Vagina (tissue), 2 donors: ENCODE results near the gene UBR2. TPM values are rescaled to one million over a fixed set of nuclear protein-coding genes. Genes with fewer than 3 reads are reported as not detected.

Experiments used
- DNase-seq, 2 donors: peaks; one replicate each; pipeline ENCODE4 v3.0.0-alpha.2; 2017; ENCODE audit errors: extremely low spot score in 2 of 2
- H3K27ac ChIP-seq: fragments of 200-600 bp; sonication (generic); one replicate; pipeline ENCODE4 v1.5.1; 2019
- H3K27me3 ChIP-seq: fragments of 200-600 bp; sonication (generic); one replicate; pipeline ENCODE4 v1.5.1; 2019
- H3K36me3 ChIP-seq, 2 donors: fragments of 200-600 bp; sonication (generic); one replicate each; pipeline ENCODE4 v1.5.1; 2017 to 2019
- H3K4me1 ChIP-seq: fragments of 200-600 bp; sonication (generic); one replicate; pipeline ENCODE4 v1.5.1; 2019
- H3K4me3 ChIP-seq, 2 donors: fragments of 200-600 bp; sonication (generic); 1 replicate in 1 of 2; 2 replicates in 1 of 2; pipeline ENCODE4 v1.5.1; 2016 to 2019
- H3K9me3 ChIP-seq: fragments of 200-600 bp; sonication (generic); one replicate; pipeline ENCODE4 v1.5.1; 2019
- CTCF ChIP-seq, 3 experiments: fragments of 450-650 bp in 2 of 3; fragments of 200-600 bp in 1 of 3; sonication (generic) in 1 of 3; IDR thresholded peaks; one replicate each; pipeline ENCODE4 v1.5.1; 2017 to 2019; ENCODE audit warnings: antibody characterized with exemption in 3 of 3, mild to moderate bottlenecking in 2 of 3, moderate library complexity in 2 of 3
- POLR2A ChIP-seq, 2 donors: fragments of 450-650 bp; IDR thresholded peaks; one replicate each; pipeline ENCODE4 v1.6.1; 2017; ENCODE audit warnings: antibody characterized with exemption in 2 of 2, mild to moderate bottlenecking in 2 of 2, moderate library complexity in 2 of 2
- POLR2AphosphoS5 ChIP-seq, 2 donors: sonication (generic); formaldehyde crosslinking; IDR thresholded peaks; one replicate each; pipeline ENCODE4 v1.9.0; 2017; ENCODE audit warnings: antibody characterized with exemption in 2 of 2, mild to moderate bottlenecking in 2 of 2, low read depth in 1 of 2; ENCODE audit not compliant: insufficient read depth in 1 of 2
- intact Hi-C: fragments of 100-400 bp; cut with DNase I; formaldehyde crosslinking; loops from one replicate; pipeline ENCODE4 v1.15.1; 2023
- total RNA-seq: library from RNA; depleted of rRNA; stranded (reverse); fragments of >200 nt; gene quantifications from one replicate; pipeline ENCODE4 v1.2.3, GENCODE V29; 2016

UBR2 gene
- total RNA-seq, 1 donor from 2014 or later = 23.6 TPM

- intact Hi-C loops = no loop called here
- H3K4me1 ChIP-seq = no peaks in the 10 kb centered on the region
- no peaks in the 10 kb centered on the region for H3K9me3 ChIP-seq
- H3K27ac ChIP-seq = no peak overlapping the region
- no peak for TF ChIP-seq CTCF (IDR thresholded peaks at IDR 0.05)
- TF ChIP-seq POLR2A (IDR thresholded peaks at IDR 0.05) = no peak
- no peak for TF ChIP-seq POLR2AphosphoS5 (IDR thresholded peaks at IDR 0.05; ENCODE audit: insufficient read depth in 1 of 2, low read depth in 1 of 2)
- H3K36me3 ChIP-seq = no peaks in the 10 kb centered on the region
- no peak overlapping the region for H3K4me3 ChIP-seq
- H3K27me3 ChIP-seq = no peaks in the 10 kb centered on the region
- DNase-seq = no peak
Observed at GRCh38 chr6:42522036-42522435, 41.8 kb upstream of the UBR2 start.

GRCh38 chr6:42522942-42523814 is 40.7 kb upstream of the UBR2 start:
- no peaks in the 10 kb centered on the region for H3K9me3 ChIP-seq
- H3K27ac ChIP-seq = no peak overlapping the region
- H3K36me3 ChIP-seq = no peaks in the 10 kb centered on the region
- H3K4me3 ChIP-seq = no peak overlapping the region
- intact Hi-C loops = no loop called here
- no peaks in the 10 kb centered on the region for H3K27me3 ChIP-seq
- DNase-seq = no peak
- TF ChIP-seq POLR2AphosphoS5 (IDR thresholded peaks at IDR 0.05; ENCODE audit: insufficient read depth in 1 of 2, low read depth in 1 of 2) (no peak), CTCF (IDR thresholded peaks at IDR 0.05) (no peak), POLR2A (IDR thresholded peaks at IDR 0.05) (no peak)
- H3K4me1 ChIP-seq = no peaks in the 10 kb centered on the region

GRCh38 chr6:42525206-42525605 is 38.6 kb upstream of the UBR2 start:
- Histone ChIP-seq H3K27me3 (no peaks in the 10 kb centered on the region), H3K36me3 (no peaks in the 10 kb centered on the region), H3K4me3 (no peak overlapping the region), H3K9me3 (no peaks in the 10 kb centered on the region), H3K4me1 (no peaks in the 10 kb centered on the region), H3K27ac (no peak overlapping the region)
- TF ChIP-seq POLR2AphosphoS5 (IDR thresholded peaks at IDR 0.05; ENCODE audit: insufficient read depth in 1 of 2, low read depth in 1 of 2) = no peak
- TF ChIP-seq CTCF (IDR thresholded peaks at IDR 0.05) = no peak
- TF ChIP-seq POLR2A (IDR thresholded peaks at IDR 0.05) = no peak
- no peak for DNase-seq
- intact Hi-C loops = no loop called here

GRCh38 chr6:42526616-42527015 is 37.2 kb upstream of the UBR2 start:
- Histone ChIP-seq H3K27me3 (no peaks in the 10 kb centered on the region), H3K4me3 (no peak overlapping the region), H3K36me3 (no peaks in the 10 kb centered on the region), H3K27ac (no peak overlapping the region), H3K4me1 (no peaks in the 10 kb centered on the region), H3K9me3 (no peaks in the 10 kb centered on the region)
- DNase-seq = no peak
- no peak for TF ChIP-seq POLR2A (IDR thresholded peaks at IDR 0.05)
- no peak for TF ChIP-seq POLR2AphosphoS5 (IDR thresholded peaks at IDR 0.05; ENCODE audit: insufficient read depth in 1 of 2, low read depth in 1 of 2)
- TF ChIP-seq CTCF (IDR thresholded peaks at IDR 0.05) = no peak
- intact Hi-C loops = no loop called here

GRCh38 chr6:42527204-42527603 is 36.6 kb upstream of the UBR2 start:
- no peak overlapping the region for H3K4me3 ChIP-seq
- no peak for TF ChIP-seq CTCF (IDR thresholded peaks at IDR 0.05)
- no peak for TF ChIP-seq POLR2AphosphoS5 (IDR thresholded peaks at IDR 0.05; ENCODE audit: insufficient read depth in 1 of 2, low read depth in 1 of 2)
- no peak for TF ChIP-seq POLR2A (IDR thresholded peaks at IDR 0.05)
- intact Hi-C loops = no loop called here
- H3K4me1 ChIP-seq = no peaks in the 10 kb centered on the region
- no peaks in the 10 kb centered on the region for H3K9me3 ChIP-seq
- H3K27me3 ChIP-seq = no peaks in the 10 kb centered on the region
- no peaks in the 10 kb centered on the region for H3K36me3 ChIP-seq
- H3K27ac ChIP-seq = no peak overlapping the region
- DNase-seq = no peak
